Measurements from ENCODE around the gene TOMT.

The TOMT gene

GRCh38 chr11:72105888-72106287 is at the start of gene TOMT:
TOMT (plus strand) TSS chr11:72105924; CDS start chr11:72105952, 28 bp downstream.
- DNase-seq (ENCODE audit: low read depth): no peak

GRCh38 chr11:72058416-72059034 is 47.2 kb upstream of the TOMT start:
- DNase-seq (ENCODE audit: low read depth): no peak

- DNase-seq (ENCODE audit: low read depth): no peak
Observed at GRCh38 chr11:72061739-72062396, 43.9 kb upstream of the TOMT start.

- DNase-seq (ENCODE audit: low read depth): no peak
Observed at GRCh38 chr11:72066855-72067254, 38.9 kb upstream of the TOMT start.

GRCh38 chr11:72067266-72067665 is 38.5 kb upstream of the TOMT start:
- DNase-seq (ENCODE audit: low read depth): no peak

- no peak for DNase-seq (ENCODE audit: low read depth)
Observed at GRCh38 chr11:72067676-72068075, 38.0 kb upstream of the TOMT start.

- no peak for DNase-seq (ENCODE audit: low read depth)
Observed at GRCh38 chr11:72069200-72069599, 36.5 kb upstream of the TOMT start.

GRCh38 chr11:72069787-72070251 is 35.9 kb upstream of the TOMT start:
- no peak for DNase-seq (ENCODE audit: low read depth)

GRCh38 chr11:72070491-72070890 is 35.2 kb upstream of the TOMT start:
- no peak for DNase-seq (ENCODE audit: low read depth)

- DNase-seq (ENCODE audit: low read depth): no peak
Observed at GRCh38 chr11:72072348-72072747, 33.4 kb upstream of the TOMT start.

- DNase-seq (ENCODE audit: low read depth): no peak
Observed at GRCh38 chr11:72075109-72075508, 30.6 kb upstream of the TOMT start.

GRCh38 chr11:72075756-72076155 is 30.0 kb upstream of the TOMT start:
- DNase-seq (ENCODE audit: low read depth): no peak

- no peak for DNase-seq (ENCODE audit: low read depth)
Observed at GRCh38 chr11:72078477-72078876, 27.2 kb upstream of the TOMT start.

- no peak for DNase-seq (ENCODE audit: low read depth)
Observed at GRCh38 chr11:72079819-72080325, 25.9 kb upstream of the TOMT start.

- DNase-seq (ENCODE audit: low read depth): peak; percentile 98
Observed at GRCh38 chr11:72080326-72081183, 25.2 kb upstream of the TOMT start, which contains the start of the genes LRRC51 and NUMA1. LRRC51 (plus strand) TSS chr11:72080850; CDS start chr11:72089084, 8,234 bp downstream. NUMA1 (minus strand) TSS chr11:72080542; CDS start chr11:72035943, 44,599 bp downstream.

- DNase-seq (ENCODE audit: low read depth): no peak
Observed at GRCh38 chr11:72081184-72081644, 24.5 kb upstream of the TOMT start.

- DNase-seq (ENCODE audit: low read depth): no peak
Observed at GRCh38 chr11:72081821-72082453, 23.8 kb upstream of the TOMT start.

GRCh38 chr11:72083414-72083813 is 22.3 kb upstream of the TOMT start:
- DNase-seq (ENCODE audit: low read depth): no peak

GRCh38 chr11:72084076-72084475 is 21.6 kb upstream of the TOMT start:
- no peak for DNase-seq (ENCODE audit: low read depth)

- no peak for DNase-seq (ENCODE audit: low read depth)
Observed at GRCh38 chr11:72084965-72085364, 20.8 kb upstream of the TOMT start.

GRCh38 chr11:72085621-72086351 is 19.9 kb upstream of the TOMT start:
- DNase-seq (ENCODE audit: low read depth): no peak
